ENCODE results near the gene TLCD1. TPM values are rescaled to one million over a fixed set of nuclear protein-coding genes. Genes with fewer than 3 reads are reported as not detected.
"Not testable (repeated sequence)": the region's sequence is repeated elsewhere in the genome, so short reads cannot be mapped to it uniquely, and the experiment has no call there.

Gene TLCD1
- total RNA-seq, 1 donor from 2014 or later = not detected

DNA sequence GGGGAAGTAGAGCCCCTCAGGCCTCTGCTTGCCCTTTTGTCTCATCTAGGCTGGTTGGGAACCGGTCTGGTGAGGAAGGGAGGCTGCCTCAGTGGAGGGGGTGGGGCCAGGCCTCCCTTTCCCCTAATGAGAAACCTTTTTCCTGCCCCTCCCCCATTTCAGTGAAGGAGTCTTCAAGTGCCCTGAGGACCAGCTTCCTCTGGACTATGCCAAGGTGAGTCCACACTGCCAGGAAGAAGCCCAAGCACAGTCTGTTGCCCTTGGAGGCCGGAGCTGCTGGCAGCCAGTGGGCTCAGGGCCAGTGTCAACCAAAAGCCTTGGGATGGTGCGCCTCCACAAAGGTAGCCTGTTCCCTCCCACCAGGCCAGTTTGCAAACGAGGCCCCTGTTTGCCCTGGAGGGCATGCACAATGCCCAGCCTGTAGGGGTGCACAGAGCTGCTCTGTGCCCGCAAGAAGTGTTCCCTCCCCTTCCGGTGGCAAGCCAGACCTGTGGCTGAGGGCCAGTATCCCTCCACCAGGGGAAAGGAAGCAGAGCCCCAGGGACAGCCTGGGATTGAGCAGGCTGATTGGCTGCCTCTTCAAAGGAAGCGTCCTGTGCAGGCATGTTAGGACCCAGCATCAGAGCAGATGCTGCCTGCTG is 21.1 kb upstream of the TLCD1 start:
- DNase-seq = peak; percentile 23

DNA sequence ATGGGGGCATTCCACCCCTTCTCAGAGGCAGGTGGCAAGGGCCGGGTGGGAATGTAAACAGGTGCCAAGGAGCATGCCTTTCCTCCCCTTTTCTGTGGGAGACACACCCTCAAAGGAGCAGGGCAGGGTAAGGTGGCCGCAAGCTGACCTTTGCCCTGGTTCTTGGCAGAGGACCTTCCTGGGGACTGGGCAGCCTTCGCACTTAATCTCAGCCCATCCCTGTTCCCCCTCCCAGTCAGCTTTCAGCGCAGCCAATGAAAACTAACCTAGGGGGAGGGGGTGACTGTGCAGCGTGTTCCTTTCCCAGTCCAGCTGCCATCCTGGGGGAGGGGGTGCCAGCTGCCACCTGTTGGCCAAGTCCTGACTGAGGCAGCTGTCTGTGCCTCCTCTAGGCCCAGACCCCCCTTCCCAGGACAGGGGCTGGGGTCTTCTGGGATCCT is 20.6 kb upstream of the TLCD1 start:
- DNase-seq = peak; percentile 50

DNA sequence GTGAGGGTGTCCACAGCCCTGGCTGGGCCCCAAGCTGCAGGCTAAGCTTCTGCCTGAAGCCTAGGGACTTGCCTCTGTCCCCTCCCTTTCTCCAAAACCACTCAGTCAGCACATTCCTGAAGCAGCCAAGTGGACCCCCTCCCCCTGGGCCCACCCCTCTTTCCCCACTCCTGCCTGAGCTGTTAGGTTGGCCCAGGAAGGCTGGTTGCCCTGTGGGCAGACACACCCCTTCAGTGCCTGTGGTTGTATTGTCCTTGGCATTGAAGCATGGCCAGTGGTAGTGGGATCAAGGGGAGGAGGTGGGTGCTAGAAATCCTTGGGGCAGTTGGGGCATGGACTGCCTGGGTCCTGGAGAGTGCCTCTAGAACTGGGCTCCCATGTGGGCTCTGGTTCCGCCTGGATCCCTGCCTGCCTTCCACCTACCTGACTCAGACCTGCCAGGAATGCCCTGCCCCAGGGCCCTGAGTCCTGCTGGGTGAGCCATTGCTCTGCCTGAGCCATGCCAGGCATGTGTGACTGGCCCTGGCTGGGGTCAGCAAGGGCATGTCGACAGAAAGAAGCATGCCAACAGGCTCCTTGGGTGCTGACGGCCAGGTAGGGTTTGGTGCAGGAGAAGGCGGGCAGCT is 19.9 kb upstream of the TLCD1 start:
- no peak for DNase-seq

DNA sequence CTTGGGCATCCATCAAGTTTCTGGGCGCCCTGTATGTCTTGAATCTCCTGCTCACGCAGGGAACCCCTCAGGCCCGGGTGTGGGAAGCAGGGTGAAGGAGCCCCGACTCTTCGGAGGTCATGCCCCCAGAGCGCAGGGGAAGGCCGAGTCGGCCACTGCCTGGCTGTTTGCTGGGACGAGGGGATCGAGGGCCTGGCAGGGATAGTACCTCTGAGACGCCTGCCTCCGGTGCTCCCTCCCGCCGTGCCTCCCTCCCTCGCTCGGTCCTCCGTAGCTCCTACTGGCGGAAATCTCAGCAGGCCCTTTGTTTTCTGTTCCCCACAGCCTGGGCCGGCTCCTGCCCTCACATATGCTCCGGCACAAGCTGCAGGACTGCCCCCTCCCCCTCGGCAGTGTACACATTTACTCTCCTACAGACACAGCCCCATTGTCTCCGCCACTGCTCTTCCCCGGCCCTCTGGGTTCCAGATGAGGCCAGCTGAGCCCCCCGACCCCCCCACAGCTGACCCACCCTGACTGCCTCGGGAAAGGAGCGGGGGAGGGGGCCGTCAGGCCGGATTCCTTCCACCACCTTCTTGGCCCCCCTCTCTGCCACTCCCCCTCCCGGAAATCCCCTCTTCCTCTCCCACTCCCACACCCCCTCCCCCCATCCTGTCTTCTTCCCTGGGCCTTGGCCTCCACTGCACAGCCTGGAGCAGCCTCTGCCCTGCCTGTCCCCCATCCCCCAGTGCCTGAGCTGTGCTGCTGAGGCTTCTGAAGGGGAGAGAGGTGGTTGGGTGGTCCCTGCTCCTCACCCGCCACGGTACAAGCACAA is 19.1 kb upstream of the TLCD1 start:
- DNase-seq = peak; percentile 83

DNA sequence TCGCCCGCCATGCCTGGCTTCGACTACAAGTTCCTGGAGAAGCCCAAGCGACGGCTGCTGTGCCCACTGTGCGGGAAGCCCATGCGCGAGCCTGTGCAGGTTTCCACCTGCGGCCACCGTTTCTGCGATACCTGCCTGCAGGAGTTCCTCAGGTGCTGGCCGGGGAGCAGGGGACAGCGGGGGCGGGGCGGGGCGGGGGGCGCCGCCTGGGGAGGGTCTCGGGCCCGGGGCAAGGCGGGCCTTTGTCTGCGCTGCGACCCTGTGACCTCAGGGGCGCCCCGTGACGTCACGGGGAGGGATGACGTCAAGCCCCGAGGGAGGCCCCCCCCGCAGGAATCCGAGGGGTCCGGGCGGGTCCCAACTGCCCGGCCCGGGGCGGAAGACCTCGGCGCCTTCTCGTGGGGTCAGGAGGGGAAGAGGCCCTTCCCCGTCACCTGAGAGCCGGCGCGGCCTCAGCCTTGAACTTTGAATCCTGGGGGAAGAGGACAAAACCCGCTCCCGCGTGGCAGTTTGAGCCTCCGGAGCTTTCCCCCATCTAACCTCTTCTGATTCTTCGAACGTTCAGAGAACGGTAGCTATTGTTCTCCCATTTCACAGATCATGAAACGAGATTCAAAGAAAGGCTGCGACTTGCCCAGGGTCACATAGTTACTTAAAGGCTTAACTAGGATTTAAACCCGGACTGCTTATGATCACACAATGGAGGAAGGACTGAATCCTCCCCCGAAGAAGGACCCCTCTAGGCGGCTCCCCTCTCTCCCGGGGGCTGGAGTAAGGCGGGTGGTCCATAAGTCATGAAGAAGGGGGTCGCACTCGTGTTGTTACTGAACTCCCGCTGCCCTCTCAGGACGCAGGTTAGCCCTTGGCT is 18.3 kb upstream of the TLCD1 start:
- no peak for DNase-seq

DNA sequence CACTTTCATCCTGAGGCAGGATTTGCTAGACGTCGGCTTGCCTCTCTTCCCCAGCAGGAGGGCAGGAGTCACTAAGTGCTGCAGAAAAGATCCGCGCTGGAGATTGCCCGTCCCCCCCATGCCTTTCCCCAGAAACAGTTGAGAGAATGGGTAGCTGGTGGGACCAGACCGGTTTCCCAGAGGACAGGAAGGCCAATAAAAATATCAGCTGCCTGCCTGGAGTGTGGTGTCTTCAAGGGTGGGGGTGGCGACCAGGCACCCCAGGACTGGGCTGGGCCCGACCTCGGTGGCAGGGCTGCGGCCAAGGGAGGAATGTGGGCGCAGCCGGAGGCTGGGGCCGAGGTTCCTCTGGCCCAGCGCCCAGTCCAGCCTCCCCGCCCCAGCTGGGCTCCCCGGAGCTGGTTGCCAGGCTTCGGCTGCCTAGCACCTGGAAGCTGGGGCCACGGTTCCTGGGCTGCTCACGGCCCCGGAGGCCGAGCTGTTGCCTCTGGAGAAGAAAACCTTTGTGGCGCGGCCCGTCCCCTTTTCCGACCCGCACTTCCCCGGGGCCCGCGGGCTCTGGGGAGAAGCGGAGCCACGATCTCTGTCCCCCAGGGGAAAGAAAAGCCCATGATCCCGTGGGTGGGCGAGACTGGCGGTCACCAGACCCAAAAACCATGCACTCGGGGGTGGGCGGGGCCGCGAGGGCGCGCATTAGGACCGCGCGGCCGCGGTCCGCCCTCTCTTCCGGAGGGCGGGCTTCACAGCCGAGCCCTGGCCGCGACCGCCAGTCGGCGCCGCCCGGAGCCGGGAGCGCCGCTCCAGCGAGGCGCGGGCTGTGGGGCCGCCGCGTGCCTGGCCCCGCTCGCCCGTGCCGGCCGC is 17.4 kb upstream of the TLCD1 start, which contains the start of gene TRAF4:
TRAF4 (plus strand) TSS at position 769 of the 861 bp plus-strand sequence. CDS start 102 bp downstream, outside the sequence.
- peak; percentile 53 for DNase-seq

DNA sequence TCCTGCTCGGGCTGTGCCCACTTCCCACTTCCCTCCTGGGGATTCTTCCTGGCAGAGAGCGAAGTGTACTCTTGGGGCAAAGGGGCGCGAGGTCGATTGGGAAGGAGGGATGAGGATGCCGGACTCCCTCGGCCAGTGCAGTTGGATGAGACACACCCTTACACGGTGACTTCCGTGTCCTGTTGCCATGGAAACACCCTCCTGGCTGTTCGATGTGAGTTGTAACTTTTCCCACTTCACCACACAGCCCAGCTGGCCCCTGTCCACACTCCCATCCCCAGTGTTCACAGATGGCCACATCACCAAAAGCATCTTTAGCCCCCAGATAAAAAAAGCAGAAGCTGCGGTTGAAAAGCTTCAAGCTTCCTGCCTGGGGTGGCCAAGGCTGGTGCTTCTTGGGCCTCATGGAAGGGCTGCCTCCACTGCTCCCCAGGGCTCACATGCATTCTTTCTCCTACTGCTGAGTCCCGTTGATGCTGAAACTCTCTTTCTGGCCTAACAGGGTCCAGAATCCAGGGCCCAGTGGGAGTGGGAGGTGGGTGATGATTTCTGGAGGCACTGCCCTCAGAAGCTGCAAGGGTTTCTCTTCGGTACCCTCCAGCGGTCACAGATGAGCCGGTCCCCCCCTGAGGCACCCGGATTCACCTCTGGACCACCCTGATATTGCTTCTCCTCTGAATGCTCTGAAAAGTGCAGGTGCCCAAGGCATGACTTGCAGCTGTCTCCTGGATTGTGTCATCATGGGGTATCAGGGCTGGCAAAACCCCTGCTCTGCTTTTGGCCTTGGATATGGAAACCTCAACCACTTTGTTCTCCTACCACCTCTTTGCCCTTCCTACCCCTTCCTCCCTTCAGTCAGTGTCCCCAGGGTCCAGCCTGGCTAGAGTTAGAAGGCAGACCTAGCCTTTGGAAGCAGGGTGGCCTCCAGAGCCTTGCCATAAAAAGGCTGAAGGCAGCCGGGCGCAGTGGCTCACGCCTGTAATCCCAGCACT is 15.6 kb upstream of the TLCD1 start:
- DNase-seq = no peak

DNA sequence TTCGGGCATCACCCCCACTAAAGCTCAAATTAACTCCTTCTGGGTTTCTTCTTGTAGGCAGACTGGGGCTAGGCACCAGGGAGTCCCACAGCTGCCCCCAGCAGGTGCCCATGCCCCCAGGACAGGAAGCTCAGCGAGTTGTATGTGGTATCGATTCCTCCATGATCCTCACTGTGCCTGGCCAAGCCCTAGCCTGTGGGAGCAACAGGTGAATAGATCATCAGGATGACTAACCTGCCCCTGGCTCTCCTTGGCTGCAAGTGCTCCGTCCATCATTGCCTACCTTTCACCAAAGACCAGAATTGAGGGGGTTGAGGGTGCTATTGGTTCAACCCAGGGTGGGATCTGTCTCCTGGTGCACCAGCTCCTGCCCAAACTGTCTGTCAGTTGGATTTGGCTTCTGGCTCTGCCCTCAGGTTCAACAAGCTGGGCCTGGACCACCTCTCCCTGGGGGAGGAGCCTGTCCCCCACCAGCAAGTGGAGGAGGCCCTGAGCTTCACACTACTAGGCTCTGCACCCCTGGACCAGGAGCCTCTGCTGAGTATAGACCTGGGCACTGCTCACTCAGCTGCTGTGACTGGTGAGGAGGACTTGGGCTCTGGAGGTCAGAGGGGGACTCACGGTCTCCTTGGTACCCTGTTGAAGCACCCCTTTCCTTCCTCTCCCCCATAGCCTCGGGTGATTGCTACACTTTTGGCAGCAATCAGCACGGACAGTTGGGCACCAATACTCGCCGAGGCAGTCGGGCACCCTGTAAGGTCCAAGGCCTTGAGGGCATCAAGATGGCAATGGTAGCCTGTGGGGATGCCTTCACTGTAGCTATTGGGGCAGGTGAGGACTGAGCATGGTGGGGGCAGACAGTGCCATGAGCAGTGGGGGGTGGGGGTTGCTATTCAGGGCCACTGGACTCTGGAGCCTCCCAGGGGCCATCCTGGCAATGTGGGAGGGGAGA is 14.6 kb upstream of the TLCD1 start:
- DNase-seq = no peak

DNA sequence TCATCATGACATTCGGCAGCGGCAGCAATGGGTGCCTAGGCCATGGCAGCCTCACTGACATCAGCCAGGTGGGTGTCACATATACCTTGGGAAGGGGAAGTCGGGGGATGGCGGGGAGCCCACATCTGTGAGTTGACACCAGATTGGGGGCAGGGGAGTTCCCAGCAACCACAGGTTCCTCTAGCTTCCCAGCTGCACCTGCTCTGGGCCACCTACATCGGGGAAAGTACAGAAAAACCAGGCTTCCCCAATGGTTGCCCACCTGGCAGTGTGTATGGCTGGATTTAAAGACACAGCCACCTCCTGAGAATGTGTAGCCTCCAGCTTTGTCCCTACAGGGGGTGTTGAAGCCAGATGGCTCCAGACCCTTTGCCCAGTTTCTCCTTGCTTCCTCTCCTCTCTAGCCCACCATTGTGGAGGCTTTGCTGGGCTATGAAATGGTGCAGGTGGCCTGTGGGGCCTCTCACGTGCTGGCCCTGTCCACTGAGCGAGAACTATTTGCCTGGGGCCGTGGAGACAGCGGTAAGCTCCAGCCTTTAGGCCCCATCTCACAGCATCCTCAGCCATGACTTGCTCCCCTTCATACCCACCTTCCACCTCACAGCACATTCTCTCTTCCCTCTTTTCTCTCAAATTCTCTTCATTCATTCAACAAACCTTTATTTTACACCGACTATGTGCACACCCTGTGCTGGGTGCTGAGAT is 12.8 kb upstream of the TLCD1 start:
- no peak for DNase-seq

DNA sequence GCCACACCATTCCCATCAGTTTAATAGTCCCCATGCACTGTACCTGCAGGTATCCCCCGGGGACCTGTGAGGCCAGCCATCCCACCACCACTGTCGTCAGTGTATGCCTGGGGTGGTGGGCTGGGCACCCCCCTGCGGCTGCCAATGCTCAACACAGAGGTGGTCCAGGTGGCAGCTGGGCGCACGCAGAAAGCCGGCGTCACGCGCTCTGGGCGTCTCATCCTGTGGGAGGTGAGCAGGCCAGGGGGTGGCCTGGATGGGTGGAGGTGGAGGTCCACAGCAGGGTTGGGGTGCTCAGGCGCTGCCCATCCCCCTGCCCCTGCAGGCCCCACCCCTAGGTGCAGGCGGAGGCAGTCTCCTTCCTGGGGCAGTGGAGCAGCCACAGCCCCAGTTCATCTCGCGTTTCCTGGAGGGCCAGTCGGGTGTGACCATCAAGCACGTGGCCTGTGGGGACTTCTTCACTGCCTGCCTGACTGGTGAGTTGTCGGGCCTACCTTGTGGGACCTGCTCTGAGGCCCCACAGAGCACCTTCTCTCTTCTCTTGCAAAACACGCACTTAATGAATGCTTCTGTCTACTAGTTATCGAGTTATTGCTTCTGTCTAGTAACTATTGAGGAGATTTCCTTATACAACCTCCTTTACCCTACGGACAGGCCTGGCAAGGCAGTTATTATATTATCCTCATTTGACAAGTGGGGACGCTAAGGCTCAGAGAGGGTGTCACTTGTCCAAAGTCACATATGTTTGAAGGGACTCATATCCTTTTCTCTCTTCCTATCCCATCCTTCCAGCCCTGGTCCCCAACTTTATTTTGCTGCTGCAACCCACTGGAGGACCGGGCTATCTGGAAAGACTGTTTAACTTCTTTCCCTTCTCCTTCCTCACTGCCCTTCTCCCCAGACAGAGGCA is 12.0 kb upstream of the TLCD1 start:
- no peak for DNase-seq

DNA sequence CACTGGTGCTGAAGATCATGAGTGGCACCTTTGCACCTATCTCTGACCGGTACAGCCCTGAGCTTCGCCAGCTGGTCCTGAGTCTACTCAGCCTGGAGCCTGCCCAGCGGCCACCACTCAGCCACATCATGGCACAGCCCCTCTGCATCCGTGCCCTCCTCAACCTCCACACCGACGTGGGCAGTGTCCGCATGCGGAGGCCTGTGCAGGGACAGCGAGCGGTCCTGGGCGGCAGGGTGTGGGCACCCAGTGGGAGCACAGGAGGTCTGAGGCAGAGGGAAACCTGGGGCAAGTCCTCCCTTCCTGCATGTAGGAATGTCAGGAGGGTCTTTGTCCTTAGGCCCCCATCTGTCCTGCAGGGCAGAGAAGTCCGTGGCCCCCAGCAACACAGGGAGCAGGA is 11.3 kb upstream of the TLCD1 start:
- DNase-seq = no peak

DNA sequence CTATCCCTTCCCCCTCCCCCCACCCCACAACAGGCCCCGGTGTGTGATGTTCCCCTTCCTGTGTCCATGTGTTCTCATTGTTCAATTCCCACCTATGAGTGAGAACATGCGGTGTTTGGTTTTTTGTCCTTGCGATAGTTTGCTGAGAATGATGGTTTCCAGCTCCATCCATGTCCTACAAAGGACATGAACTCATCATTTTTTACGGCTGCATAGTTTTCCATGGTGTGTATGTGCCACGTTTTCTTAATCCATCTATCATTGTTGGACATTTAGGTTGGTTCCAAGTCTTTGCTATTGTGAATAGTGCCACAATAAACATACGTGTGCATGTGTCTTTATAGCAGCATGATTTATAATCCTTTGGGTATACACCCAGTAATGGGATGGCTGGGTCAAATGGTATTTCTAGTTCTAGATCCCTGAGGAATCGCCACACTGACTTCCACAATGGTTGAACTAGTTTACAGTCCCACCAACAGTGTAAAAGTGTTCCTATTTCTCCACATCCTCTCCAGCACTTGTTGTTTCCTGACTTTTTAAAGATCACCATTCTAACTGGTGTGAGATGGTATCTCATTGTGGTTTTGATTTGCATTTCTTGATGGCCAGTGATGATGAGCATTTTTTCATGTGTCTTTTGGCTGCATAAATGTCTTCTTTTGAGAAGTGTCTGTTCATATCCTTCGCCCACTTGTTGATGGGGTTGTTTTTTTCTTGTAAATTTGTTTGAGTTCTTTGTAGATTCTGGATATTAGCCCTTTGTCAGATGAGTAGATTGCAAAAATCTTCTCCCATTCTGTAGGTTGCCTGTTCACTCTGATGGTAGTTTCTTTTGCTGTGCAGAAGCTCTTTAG is 10.1 kb upstream of the TLCD1 start:
- DNase-seq = not testable (repeated sequence)

DNA sequence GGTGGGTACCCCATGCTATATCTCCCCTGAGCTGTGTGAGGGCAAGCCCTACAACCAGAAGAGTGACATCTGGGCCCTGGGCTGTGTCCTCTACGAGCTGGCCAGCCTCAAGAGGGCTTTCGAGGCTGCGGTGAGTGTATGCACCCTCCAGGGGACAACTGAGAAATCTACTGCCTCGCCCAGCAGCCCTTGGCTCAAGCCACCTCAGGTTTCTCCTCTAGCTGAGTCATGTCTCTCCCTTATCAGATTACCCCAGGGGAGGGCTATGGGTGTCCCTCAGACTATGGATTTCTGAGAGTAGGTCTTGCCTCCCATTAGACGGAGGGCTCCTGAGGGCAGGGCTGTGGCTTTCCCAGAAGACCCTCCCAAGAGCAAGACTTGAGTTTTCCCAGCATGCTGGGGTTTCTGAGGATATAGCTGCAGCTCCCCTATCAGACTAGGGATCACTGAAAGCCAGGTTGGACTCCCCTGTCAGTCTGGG is 9.2 kb upstream of the TLCD1 start:
- no peak for DNase-seq

DNA sequence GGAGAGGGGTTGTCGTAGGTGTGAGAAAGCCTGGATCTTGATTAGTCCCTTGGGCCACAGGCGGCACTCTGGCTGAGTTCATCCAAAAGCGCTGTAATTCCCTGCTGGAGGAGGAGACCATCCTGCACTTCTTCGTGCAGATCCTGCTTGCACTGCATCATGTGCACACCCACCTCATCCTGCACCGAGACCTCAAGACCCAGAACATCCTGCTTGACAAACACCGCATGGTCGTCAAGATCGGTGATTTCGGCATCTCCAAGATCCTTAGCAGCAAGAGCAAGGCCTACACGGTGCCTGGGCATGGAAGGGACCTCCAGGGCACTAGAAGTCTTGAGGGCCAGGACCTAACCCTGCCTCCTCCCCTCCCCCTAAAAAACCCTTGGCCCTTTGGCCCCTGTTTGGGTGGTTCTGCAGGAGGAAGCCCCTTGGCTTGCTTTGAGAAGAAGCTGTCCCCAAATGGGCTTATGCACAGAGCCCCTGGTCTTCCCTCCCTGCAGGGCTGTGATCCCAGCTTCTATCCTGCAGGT is 8.7 kb upstream of the TLCD1 start:
- DNase-seq = no peak

DNA sequence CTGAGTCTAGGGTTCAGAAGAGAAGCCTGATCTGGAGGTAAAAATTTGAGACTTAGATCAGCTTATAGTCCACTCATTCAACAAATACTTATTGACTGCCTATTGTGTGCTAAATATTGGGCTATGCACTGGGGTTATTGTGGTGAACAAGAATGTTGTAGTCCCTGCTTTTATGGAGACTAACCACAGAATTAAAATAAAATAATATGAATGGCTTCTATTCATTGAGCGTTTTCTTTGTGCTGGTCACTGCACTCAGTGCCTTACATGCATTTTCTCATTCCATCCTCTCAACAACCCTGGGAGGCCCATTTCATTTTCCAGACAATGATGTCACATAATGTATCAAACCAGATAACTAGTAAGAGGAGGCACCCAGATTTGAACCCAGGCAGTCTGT is 7.3 kb upstream of the TLCD1 start:
- no peak for DNase-seq

DNA sequence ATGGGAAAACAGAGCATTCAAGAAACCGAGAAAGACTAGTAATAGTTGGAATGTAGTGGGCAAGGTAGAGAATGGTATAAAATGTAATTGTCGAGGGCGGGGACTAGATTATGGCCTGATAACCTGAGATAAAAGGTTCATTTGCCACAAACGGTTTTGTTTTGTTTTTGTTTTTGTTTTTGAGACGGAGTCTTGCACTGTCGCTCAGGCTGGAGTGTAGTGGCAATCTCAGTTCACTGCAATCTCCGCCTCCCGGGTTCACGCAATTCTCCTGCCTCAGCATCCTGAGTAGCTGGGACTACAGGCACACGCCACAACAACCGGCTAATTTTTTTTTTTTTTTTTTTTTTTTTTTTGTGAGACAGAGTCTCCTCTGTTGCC is 3.9 kb upstream of the TLCD1 start:
- DNase-seq = no peak
